HG03159 (cell line): ENCODE data around the gene FLT3LG.
"Not testable (repeated sequence)": the region's sequence is repeated elsewhere in the genome, so short reads cannot be mapped to it uniquely, and the experiment has no call there.

Experiments
- ATAC-seq: cut with Tn5 transposase; IDR thresholded peaks from one replicate; pipeline ENCODE4 v1.9.1; 2021; ENCODE audit warnings: mild to moderate bottlenecking, moderate library complexity; ENCODE audit not compliant: unreplicated experiment

The FLT3LG gene

DNA sequence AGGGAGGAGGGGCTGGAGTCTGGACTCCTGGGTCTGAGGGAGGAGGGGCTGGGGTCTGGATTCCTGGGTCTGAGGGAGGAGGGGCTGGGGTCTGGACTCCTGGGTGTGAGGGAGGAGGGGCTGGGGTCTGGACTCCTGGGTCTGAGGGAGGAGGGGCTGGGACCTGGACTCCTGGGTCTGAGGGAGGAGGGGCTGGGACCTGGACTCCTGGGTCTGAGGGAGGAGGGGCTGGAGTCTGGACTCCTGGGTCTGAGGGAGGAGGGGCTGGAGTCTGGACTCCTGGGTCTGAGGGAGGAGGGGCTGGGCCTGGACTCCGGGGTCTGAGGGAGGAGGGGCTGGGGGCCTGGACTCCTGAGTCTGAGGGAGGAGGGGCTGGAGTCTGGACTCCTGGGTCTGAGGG is 12.9 kb upstream of the FLT3LG start:
- ATAC-seq: not testable (repeated sequence)

DNA sequence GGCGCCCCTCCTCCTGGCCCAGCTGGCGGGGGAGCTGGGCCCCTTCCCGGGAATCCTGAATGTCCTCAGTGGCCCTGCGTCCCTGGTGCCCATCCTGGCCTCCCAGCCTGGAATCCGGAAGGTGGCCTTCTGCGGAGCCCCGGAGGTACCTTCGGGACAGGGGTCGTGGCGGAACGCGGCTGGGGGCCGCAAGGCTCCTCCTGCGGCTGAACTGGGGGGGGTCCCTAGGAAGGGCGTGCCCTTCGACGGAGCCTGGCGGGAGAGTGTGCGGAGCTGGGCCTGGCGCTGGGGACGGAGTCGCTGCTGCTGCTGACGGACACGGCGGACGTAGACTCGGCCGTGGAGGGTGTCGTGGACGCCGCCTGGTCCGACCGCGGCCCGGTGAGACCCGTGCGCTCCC is 12.4 kb upstream of the FLT3LG start:
- ATAC-seq: no peak

DNA sequence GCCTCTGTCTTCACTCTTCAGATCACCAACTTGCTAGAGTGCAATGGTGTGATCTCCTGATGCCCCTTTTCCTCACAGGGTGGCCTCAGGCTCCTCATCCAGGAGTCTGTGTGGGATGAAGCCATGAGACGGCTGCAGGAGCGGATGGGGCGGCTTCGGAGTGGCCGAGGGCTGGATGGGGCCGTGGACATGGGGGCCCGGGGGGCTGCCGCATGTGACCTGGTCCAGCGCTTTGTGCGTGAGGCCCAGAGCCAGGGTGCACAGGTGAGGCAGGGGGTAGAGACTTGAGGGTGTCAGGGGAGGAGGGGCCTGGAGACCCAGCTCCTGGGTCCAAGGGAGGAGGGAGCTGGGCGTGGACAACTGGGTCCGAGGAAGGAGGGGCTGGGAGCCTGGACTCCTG is 11.5 kb upstream of the FLT3LG start:
- ATAC-seq: no peak

DNA sequence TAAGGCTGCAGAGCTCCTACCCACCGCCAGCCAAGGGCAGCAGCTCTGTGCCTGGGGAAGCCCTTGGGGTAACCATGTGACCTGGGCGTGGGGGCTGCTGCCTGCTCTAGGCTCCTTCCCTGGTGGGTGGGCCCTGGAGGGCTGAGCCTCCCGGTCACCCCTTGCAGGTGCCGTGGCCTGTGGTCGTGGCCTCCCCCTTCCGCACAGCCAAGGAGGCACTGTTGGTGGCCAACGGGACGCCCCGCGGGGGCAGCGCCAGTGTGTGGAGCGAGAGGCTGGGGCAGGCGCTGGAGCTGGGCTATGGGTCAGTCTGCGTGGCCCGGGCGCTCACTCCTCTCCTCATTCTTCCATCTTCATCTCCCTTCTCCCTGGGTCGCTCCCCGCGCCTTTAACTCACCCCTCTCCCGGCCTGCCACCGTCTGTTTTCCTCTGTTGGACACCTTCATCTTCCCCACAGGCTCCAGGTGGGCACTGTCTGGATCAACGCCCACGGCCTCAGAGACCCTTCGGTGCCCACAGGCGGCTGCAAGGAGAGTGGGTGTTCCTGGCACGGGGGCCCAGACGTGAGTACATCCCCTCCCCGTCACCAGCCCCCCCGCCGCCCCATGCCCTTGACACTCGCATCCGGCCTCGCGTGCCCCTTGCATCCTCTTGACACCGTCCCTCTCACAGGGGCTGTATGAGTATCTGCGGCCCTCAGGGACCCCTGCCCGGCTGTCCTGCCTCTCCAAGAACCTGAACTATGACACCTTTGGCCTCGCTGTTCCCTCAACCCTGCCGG is 9.9 kb upstream of the FLT3LG start:
- ATAC-seq: no peak

DNA sequence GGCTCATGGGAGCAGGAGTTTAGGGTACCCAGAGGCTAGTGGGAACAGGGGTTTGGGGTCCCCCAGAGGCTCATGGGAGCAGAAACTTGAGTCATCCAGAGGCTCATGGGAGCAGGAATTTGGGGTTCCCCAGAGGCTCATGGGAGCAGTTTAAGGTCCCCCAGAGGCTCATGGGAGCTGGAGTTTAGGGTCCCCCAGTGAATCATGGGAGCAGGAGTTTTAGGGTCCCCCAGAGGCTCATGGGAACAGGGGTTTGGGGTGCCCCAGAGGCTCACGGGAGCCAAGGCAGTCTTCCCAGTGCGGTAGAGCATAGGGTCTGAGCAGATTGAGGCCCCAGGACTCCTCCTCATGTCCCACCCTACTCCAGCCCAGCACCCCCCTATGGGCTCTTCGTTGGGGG is 8.6 kb upstream of the FLT3LG start:
- no peak for ATAC-seq

DNA sequence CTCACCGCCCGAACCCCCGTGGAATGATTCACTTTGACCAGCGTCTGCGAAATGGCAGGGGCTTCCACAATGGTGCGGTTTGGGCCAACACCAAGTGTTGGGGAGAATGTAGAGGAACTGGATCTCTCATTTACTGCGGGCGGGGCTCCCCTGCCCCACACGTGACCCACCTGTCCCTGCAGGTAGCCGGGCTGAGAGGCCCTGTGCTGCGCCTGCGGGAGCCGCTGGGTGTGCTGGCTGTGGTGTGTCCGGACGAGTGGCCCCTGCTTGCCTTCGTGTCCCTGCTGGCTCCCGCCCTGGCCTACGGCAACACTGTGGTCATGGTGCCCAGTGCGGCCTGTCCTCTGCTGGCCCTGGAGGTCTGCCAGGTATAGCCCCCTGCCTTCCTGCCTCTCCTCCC is 5.8 kb upstream of the FLT3LG start:
- ATAC-seq: no peak

DNA sequence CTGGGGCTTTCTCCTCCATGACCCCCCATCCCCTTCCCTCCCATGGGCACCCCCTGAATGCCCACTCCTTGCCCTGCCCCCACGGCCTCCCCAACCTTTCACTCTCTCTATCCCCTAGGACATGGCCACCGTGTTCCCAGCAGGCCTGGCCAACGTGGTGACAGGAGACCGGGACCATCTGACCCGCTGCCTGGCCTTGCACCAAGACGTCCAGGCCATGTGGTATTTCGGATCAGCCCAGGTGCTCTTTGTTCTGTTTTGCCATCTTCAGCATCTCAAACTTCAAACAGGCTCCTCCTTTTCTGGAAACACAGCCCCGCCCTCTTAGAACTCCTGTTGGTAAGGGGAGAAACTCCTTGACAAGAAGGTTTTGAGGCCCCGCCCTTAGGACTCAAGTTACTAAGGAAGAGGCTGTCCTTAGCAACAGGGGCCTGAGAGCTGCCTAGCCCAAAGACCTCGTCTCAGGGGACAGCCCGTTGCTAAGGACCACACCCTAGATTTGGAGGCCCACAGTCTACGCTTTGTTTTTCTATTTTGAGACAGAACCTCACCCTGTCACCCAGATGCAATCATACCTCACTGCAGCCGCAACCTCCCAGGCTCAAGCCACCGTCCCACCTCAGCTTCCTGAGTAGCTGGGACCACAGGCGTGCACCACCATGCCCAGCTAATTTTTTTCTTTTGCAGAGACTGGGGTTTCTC is 5.1 kb upstream of the FLT3LG start:
- peak; percentile 57 for ATAC-seq

DNA sequence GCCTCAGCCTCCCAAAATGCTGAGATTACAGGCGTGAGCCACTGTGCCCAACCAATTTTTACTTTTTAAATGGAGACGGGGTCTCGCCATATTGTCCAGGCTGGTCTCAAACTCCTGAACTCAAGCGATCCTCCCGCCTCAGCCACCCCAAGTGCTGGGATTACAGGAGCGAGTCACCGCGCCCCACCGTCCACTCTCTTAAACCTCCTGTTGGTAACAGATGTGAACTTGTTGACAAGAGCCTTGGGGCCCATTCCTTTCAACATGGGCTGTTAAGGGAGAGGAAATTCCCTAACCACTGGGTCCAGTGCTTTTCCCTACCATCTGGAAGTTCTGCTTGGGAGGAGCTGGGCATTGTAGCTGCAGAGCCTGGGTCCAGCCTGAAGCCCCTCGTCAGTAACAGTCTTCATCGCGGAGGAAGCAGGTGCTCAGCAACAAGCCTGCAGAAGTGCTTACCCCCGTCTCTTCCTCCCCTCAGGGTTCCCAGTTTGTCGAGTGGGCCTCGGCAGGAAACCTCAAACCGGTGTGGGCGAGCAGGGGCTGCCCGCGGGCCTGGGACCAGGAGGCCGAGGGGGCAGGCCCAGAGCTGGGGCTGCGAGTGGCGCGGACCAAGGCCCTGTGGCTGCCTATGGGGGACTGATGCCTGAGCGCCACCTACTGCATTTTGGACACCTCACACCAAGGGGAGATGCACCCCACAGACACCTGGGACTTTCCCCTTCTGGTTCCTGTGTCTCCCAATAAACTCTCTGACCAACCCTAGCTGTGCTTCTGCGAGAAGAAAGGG is 4.0 kb upstream of the FLT3LG start:
- ATAC-seq: no peak

DNA sequence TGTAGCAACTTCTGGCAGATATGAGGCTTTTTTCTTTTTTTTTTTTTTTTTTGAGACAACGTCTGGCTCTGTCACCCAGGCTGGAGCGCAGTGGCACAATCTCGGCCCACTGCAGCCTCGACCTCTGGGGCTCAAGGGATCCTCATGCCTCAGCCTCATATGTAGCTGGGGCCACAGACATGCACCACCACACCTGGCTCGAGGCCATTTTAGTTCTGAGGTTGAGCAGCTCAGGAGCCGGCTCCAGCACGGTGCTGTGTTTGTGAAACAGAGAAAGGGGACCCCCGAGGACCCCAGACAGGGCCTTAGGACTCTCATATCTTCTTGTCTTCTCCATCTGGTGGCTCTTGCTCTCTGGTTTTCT is 3.4 kb upstream of the FLT3LG start:
- ATAC-seq: no peak

DNA sequence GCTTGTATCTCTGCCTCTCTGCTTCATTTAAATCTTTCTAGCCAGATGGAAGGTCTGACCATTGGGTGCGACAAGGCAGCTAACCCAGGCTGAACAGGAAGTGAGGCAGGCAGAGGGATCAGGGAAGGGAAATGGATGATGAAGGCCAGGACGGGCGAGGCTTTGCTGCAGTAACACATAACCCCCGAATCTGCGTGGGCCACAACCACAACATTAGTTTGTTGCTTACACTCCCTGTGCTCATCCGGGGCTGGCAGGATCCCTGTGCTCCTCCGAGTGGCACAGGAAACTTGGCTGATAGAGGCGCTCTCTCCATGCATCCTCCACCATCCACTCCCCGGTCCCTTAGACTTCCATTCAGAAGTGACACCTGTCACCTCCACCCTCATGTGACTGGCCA is 1.1 kb upstream of the FLT3LG start:
- no peak for ATAC-seq

DNA sequence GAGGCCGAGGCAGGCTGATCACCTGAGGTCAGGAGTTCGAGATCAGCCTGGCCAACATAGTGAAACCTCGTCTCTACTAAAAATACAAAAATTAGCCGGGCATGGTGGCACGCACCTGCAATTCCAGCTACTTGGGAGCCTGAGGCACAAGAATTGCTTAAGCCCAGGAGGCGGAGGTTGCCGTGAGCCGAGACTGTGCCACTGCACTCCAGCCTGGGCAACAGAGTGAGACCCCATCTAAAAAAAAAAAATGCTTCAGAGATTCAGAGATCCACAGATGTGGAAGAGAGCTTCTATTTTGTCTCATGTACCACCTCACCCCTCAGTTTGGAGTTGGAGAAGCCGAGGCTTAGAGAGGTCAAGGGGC is 531 bp upstream of the FLT3LG start:
- ATAC-seq: not testable (repeated sequence)

DNA sequence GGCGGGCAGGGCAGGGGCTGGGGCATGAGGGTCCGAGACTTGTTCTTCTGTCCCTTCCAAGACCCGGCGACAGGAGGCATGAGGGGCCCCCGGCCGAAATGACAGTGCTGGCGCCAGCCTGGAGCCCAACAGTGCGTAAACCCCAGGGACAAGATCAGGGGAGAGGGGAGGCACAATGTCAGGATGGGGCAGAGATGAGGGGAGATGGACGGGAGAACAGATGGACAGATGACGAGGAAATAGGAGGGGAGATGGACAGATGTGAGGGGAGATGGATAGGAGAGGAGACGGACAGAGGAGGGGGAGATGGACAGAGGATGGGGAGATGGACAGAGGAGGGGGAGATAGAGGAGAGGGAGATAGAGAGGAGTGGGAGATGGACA is 518 bp downstream of the FLT3LG start:
- no peak for ATAC-seq

DNA sequence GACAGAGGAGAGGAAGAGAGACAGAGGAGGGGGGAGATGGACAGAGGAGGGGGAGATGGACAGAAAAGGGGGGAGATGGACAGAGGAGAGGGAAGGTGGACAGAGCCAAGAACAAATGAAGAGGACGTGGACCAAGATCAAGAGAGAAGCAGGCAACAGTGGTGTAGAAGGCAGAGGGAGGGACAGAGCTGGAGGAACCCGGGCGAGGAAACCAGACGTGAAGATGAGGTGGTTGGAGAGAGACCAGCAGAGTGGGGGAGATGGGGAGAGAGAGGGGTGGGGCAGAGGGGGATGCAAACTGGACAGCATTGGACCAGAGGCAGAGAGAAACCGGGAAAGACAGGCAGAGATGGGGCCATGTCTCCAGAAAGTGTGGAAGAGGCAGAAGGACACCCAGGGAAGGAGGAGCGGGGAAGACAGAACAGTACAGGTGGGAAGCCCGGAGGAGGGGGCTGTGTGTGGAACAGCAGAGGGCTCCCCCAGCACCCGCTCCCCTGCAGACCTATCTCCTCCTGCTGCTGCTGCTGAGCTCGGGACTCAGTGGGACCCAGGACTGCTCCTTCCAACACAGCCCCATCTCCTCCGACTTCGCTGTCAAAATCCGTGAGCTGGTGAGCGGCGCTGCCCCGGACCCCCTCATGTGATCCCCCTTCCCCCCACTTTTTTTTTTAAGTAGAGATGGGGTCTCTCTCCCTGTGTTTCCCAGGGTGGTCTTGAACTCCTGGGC is 1.3 kb downstream of the FLT3LG start:
- ATAC-seq: no peak

DNA sequence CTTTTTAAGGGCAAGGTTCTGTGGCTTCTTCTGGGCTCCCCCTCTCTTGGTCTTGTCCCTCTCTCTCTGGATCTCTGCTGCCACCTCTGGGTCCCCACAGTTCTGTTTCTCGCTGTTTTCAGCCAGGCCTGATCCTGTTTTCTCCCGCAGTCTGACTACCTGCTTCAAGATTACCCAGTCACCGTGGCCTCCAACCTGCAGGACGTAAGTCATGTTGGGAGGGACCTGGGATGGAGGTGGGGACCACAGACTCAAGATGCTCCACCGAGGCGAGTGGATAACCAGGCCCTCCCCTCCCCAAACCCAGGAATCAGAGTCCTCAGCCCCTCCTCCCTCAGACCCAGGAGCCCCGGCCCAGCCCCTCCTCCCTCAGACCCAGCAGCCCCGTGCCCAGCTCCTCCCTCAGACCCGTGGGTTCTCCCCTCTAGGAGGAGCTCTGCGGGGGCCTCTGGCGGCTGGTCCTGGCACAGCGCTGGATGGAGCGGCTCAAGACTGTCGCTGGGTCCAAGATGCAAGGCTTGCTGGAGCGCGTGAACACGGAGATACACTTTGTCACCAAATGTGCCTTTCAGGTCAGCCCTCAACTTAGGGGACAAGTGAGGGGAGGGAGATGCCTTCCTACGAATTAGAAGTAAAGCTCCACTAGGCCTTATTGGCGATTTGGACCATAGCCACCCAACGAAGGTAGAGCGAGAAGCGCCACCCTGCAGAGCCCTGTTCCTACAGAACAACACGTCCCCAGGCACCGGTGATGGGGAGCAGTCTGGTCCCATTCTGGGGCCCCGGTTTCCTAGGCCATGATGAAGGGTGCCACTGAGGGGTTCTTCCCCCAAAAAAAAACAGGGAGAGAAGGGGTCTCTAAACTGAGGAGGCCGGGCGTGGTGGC is 2.2 kb downstream of the FLT3LG start:
- ATAC-seq: no peak

DNA sequence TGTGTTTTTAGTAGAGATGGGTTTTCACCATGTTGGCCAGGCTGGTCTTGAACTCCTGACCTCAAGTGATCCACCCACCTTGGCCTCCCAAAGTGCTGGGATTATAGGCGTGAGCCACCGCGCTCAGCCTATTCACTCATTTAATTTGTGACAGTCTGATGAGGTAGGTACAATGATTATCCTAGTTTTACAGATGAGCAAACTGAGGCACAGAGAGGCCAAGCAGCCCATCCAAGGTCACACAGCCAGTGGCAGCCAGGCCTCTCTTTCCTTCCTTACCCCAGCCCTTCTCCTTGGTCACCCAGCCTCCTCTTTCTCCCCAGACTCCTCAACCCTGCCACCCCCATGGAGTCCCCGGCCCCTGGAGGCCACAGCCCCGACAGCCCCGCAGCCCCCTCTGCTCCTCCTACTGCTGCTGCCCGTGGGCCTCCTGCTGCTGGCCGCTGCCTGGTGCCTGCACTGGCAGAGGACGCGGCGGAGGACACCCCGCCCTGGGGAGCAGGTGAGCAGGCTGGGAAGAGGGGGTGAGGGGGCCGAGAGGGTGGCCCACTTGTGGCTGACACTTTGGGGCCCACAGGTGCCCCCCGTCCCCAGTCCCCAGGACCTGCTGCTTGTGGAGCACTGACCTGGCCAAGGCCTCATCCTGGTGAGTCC is 6.1 kb downstream of the FLT3LG start:
- no peak for ATAC-seq

DNA sequence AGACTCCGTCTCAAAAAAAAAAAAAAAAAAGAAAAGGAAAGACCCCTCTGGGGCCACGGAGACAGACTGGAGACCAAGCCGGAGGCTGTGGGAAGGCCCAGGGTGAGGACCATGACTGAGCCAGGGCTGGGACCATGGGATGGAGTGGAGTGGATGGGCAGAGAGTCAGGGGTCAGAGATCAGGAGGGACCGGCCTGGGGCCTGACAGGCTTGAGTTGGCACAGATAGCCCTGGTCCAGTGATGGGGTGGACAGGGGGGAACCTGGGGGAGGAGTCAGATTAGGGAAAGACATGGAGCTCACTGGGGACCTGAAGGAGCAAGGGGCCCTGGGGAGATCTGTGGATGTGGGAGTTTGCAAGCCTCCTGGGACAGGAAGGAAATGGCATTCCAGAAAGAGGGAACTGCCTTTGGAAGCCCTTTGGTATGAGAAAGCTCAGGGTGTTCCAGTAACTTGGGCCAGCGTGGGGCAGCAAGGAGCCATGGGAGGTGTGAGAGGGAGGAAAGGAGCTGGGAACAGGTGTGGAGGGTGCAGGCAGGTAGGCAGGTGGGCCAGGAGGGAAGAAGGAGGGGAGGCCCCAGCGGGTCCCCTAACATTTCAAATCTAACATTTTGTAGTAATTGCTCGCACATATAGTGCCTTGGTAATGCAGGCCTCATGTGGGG is 7.1 kb downstream of the FLT3LG start:
- ATAC-seq: no peak

DNA sequence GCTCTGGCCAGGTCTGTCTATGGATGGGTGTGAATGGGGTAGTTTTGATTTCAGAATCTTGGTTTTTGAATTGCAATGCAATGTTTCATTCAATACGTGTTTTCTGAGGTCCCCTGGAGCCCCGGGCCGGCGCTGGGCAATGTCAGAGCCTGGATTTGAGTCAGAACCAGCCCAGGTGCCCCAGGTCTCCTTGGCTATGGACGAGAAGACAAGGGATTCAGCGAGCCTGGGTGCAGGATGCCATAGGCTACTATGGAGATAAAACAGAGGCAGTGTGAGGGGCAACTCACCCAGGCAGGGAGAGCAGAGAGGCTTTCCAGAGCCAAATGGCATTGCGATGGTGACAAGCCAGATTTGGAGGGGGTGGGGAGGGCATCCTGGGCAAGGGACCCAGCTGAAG is 12.2 kb downstream of the FLT3LG start:
- no peak for ATAC-seq

DNA sequence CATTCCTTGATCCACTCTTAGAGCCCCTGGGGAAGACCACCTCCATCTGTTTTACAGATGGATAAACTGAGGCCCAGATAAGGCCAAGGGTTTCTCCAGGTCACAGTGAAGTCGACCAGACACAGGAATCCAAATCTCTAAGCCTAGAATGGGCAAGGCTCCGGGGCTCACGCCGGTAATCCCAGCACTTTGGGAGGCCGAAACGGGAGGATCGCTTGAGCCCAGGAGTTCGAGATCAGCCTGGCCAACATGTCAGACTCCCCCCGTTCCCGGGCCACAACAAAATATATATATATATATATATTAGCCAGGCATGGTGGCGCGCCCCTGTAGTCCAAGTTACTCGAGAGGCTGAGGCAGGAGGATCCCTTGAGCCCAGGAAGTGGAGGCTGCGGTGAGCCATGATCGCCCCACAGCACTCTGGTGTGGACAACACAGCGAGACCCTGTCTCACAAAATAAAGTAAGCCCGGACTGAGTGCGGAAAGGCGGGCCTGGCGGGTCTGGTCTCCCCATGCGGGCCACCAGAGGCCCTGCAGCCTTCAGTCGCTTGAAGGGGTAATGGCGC is 12.8 kb downstream of the FLT3LG start:
- ATAC-seq: no peak
